SIG-M5 (cell line): Measurements from ENCODE around the gene KLRC3.
"Not testable (repeated sequence)": the region's sequence is repeated elsewhere in the genome, so short reads cannot be mapped to it uniquely, and the experiment has no call there.

Experiments
- DNase-seq: peaks from one replicate; lab custom pipeline; 2025; lab: John Stamatoyannopoulos, UW

KLRC3 gene

DNA sequence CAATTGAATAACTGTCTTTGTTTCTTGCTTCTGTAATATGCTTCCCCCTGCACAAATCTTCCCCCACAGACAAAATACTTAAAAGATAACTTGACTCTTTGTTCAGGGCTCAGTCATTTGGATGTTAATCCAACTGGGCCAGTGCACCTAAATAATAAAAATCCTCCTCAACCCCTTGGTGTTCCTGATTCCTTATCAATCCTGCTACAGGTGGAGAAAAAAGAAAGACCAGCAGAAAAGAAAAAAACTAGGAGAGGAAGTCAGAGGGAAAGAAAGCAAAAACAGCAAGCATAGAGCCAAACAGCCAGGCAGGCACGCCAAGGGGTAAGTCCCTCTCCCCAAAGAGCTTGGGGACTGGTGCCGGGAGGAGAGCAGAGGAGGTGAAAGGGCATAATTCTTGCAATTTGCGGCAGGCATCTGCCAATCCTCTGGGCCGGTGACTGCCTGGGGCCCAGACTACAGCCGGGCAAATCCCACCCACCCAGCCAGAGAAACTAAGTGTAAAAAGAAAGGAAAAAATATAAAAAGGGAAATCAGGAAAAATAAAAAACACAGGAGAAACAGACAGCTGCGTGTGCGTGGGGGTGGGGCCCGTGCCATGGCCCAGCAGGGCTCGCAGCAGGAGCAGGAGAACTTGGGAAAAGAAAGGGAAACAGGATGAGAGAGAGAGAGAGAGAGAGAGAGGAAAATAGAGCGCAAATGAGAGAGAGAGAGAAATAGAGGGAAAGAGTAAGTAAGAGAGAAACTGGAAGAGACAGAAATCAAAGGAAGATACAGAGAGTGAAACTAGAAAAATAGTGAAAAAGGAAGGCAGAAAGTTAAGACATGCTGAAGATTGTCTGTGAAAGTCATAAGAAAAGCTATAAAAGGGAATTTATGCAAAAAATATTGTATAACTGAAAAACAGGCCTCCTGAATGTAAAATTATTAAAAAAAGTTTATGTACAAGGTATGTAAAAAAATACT is 51.9 kb downstream of the KLRC3 start:
- DNase-seq, result no peak

- not testable (repeated sequence) for DNase-seq
Measured at GRCh38 chr12:10367714-10368113, 52.7 kb downstream of the KLRC3 start.

DNA sequence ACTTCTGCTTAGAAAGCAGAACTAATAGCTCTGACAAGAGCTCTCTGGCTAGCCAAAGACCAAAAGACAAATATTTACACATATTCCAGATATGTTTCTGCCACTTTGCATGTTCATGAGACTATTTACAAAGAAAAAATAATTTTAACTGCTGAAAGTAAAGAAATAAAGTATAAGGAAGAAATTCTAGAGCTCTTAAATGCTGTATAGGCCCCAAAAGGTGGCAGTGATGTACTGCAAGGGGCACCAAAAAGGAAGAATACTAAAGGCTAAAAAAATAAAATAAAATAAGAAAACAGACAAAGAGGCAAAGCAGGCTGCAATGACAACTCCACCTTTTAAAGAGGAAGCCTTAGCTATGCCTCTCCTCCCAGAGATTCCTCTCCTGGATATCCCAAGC is 53.5 kb downstream of the KLRC3 start:
- DNase-seq, result peak; percentile 25

DNA sequence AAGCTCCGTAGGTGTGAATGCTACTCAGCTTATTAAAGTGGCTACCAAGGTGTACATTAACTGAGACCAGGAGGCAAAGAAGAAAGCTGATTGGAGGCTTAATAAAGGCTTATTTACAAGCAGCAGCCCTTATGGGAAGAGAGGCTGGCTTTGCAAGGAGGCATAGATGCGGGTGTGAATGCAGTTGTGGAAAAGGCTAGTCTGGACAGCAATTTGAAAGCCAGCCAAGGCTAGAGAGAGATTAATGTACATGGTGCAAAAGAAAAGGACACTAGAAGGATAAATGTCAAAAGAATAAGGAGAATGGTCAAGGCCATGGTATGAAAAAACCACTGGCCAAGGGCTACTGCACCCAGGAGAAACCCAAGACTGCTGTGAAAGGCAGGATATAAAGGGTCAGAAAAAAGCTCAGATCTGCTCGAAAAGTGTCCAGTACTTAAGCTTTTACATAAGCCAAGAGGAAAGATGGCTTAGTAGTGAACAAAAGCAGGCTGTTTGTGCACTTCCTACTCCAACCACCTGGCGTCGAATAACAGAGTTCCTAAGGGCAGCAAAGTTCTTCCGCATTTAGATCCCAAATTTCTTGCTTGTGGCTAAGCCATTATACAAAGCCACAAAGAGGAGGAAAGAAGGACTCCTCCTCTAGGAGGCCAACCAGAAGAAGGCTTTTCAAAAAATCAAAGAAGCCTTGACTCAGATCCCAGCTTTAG is 54.5 kb downstream of the KLRC3 start:
- no peak for DNase-seq

GRCh38 chr12:10364815-10365622 is 55.4 kb downstream of the KLRC3 start:
- peak; percentile 10 for DNase-seq

- no peak for DNase-seq
Measured at GRCh38 chr12:10363914-10364814, 56.2 kb downstream of the KLRC3 start.

DNA sequence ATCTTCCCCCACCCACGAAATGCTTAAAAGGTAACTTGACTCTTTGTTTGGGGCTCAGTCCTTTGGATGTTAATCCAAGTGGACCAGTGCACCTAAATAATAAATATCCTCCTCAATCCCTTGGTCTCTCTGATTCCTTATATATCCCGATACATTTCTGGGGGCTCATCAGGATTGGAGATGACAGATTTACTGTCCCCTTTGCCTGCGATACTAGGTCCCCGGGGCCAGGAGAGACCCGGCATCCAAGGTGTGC is 56.8 kb downstream of the KLRC3 start:
- DNase-seq, result no peak

DNA sequence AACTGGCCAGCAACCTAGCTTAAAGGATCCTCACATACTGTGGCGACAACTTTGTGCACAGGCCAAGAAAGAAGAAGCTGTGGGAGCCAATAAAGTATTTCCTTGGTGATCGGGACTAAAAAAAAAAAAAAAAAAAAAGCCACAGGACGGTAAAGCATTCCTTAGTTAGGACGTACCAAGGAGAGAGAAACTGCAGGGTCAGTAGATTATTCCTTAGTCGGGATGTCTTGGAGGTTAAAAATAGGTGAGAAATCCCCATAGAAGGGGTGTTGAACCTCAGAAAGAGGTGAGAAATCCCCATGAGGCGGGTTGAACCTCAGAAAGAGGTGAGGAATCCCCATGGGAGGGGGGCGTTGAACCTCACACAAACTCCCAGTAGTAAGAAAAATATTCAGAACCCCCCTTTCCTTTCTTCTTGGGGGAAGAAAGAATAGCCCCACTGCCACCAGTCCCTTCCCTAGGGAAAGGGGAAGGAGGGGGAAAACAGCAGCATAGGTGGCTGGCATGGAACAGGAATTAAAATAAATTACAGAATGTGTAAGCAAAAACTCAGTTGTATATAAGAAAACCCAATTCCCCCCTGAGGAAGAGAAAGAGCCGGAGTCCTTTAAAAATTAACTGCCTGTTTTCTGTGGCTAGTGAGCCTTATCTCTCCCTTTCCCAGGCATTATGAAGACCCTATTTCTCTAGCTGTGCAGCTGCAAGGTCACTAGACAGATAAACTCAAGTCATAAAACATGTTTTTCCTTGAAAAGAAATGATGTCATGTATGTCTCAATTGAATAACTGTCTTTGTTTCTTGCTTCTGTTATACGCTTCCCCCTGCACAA is 57.4 kb downstream of the KLRC3 start:
- DNase-seq, result no peak

DNA sequence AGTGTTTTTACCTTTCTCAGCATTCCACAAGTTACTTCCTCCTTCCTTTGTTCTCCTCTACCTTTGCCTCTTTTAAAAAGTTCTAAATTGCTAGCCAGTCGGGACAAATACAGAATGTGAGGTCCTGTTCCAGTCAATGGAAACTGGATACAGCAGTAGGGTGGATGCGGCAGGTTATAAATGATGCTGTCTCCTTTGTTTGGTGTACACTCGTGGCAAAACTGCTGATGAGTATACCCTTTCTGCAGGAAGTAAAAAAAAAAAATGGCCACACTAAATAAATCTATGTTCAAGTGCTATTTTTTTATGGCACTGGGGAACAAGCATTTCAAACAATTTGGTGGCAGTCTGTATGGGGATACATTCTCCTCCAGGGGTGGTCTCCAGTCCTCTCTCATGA is 58.1 kb downstream of the KLRC3 start:
- no peak for DNase-seq
